ENCODE measurements around the gene AGPAT3.

The AGPAT3 gene

DNA sequence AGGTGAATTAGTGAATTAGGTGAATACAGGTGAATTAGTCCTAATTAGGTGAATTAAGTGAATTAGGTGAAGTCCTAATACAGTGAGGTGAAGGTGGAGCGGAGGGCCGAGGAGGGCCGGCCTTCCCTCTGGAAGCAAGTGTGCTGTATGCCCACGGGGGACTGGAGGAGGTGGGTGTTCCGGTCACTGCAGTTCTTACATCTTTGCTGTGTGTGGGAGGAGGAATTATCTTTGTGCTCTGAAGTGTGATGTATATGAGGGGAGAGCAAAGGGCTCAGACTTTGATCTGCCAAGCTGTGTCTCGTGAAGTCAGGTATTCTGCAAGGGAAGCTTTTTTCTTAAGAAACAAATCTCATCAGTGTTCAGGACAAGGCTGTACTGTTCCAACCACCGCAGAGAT lies 45.4 kb downstream of the AGPAT3 start:
- DNase-seq, result no peak

DNA sequence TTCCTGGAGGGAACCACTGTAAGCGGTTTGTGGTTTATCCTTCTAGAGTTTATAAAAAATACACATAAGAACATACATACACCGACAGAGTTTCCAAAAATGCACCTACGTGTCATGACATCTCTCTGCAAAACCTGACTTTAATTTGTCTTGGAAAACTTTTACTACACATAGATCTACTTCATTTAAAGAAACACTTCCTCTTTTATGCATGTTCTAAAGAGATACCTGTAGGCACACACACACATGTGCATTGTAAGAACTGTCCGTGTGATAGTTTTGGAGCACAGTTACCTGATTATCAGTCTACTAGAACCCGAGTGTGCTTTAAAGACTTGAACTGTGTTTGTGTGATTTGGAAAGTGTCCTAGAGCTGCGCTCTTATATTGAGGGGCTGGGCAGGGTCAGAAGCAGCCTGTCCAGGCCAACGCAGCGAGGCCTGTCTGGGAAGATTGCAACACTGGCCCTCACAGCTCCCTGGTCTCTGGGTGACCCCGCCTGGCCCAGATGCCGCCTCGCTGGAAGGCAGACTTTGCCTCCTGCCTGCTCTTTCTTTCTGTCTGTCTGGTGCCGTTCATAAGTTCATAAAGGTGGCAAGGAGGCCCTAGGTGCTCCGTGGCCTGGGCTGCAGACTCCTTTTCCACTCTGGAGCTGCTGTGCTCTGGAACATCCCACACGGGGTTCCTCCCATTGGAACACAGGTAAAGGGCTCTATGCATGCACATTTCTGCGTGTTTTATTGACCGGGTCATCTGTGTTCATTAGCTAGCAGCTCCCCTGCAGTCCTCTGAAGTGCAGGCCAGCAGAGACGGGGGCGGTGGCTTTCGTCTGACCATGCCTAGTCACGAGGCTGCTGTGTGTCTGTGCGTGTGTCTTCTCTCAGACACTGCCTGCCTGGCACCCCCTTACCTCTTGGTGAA lies 46.3 kb downstream of the AGPAT3 start:
- no peak for DNase-seq

DNA sequence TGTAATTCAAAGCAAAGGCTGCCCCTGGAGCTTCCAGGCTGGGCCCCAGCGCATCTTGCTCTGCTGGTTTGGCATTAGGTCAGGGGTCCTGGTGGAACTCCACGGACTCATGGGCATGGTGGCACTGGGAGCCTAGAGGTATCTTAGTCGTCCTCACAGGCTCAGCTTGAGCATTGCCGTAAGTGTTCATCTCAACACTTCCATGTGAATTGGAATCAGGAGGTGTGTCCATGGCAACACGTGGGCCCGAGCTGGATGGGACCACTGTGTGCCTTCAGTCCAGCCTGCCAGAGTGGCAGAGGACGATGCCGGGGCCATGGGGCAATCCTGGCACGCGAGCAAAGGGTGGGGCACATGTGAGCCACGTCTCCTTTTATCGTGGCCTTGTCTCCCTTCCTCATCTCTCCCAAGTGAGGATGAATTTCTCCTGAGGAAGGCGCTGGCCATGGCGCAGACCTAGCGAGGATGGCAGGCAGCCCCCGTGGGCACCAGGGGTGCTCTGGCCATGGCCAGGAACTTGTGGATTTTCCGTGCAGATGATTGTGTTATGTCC lies 47.0 kb downstream of the AGPAT3 start:
- DNase-seq, result no peak

DNA sequence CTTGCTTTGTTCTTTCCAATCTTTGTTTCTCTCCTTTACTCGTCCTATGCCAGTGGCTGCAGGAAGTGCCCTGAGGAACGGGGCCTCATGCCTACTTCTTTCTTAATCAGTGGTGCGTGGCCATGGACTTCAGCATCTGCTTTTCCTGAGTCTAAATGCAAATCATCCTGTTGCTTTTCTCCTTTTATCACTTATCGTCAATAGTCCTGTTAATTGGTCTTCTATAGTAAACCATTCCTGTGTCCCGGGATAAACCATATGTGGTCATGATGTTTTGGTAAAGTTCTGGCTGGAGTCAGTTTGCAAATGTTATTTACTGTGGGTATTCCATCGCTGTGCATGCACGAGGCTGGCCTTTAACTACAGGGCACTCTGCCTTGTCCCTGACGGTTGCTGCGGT lies 47.5 kb downstream of the AGPAT3 start:
- no peak for DNase-seq

DNA sequence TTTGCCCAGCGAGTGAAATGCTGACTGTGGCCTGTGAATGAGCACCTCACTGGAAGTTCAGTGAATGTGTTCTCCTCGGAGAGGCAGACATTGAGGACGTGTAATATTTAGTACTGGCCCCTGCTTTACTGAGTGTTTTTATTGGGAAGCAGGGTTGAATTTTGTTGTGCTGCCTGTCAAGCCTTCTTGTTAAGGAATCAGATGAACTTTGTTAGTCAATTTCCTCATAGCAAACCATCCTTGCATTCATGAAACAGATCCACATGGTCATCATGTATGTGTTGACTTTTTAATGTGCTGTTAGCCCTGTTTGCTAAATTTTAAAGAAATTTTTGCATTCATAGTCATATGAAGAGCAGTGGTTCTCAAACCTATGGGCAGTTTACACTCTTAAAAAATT lies 47.9 kb downstream of the AGPAT3 start:
- no peak for DNase-seq

DNA sequence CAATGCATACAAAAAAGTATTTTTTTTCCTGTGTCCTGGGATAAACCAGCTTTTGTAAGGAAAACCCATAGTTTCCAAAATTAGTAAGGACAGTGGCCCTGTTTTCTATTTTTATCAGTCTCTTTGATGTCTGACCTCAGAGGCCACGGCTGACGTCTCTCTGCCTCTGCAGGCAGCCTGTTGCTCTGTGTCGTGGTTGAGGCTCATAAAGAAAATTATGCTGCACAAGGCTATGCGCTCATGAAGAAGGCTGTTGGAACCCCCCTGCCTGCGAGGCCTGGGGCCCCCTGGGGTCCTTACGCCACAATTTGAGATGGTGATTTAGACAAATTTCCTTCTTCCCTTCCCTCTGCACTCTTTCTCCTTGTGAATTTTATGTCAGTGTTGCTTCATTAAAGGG lies 48.9 kb downstream of the AGPAT3 start:
- DNase-seq, result no peak

DNA sequence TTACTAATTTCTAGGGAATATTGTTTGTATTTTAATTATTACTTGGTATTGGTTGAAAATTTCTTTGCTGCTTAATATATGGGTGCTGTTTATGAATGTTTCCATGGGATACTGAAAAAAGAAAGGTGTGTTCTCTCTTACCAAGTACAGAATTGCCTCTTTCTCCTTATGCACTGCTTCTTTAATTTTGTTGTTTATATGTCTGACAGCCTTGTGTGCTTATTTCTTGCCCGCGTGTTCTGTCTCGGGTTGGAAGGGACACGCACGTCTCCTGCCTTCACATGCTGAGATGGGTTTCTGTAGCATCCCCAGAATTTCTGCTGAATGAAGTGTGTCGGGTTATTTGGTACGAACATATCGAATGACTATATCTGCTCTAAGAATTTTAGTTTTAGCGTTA lies 51.1 kb downstream of the AGPAT3 start:
- no peak for DNase-seq

DNA sequence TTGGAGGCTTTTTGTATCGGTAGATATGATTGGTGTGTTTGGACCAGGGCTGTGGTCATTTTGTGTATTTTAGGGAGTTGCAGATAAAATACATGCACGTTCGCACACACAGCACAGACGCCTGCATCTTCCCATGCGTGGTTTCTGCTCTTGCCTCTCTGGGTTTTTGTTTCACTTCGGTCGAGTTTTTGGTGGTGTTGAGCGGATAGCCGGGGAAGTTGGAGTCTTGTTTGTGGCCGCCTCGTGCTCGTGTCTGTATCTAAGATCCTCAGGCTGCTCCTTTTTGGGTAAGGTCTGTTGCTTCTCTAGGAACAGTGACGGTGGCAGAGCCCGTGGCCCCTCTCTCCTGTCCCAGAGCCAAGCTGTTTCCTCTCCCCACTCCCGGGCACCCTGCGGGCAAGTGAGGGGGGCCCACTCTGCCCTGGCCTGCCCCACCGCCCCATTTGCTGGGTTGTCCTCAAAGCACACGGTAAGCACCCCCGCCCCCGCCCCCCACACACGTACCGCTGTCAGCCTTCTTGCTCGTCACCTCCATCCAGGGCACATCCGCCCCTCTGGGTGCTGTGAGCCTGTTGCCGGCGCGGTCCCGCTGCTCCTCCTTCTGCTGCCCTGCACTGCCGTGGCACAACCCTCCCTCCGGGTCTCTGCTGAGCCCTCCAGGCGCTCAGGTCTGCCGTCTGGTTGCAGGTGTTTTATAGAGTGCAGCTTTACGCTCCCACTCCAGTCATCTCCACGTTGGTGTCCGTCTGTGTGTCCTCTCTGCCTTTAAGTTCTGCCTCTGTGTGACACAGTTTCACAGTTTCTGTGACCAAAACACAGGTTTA lies 51.9 kb downstream of the AGPAT3 start:
- no peak for DNase-seq

DNA sequence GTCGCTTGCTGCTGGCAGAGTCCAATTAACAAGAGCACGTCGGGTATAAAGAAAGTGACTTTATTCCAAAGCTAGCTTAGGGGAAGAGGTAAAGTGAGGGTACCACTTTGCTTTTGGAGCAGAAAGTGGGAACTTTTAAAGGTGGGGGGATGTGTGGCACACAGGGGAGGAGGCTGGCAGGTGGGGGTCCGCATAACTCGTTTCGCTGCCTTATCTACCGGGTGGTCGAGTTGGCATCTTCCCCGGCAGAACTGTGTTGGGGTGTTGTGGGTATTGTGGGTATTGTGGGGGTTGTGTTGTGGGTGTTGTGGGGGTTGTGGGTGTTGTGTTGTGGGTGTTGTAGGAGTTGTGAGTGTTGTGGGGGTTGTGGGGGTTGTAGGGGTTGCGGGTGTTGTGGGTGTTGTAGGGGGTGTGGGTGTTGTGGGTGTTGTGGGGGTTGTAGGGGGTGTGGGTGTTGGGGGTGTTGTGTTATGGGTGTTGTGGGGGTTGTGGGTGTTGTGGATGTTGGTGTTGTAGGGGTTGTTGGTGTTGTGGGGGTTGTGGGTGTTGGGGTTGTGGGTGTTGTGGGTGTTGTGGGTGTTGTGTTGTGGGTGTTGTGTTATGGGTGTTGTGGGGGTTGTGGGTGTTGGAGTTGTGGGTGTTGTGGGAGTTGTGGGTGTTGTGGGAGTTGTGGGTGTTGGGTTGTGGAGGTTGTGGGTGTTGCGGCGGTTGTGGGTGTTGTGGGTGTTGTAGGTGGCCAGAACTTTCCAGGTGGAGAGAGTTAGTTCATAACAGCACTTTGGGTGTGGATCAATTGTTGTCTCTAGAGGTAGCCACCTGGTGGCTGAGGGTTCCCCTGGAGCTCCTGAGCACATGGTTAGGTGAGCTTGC lies 52.7 kb downstream of the AGPAT3 start:
- DNase-seq, result no peak

DNA sequence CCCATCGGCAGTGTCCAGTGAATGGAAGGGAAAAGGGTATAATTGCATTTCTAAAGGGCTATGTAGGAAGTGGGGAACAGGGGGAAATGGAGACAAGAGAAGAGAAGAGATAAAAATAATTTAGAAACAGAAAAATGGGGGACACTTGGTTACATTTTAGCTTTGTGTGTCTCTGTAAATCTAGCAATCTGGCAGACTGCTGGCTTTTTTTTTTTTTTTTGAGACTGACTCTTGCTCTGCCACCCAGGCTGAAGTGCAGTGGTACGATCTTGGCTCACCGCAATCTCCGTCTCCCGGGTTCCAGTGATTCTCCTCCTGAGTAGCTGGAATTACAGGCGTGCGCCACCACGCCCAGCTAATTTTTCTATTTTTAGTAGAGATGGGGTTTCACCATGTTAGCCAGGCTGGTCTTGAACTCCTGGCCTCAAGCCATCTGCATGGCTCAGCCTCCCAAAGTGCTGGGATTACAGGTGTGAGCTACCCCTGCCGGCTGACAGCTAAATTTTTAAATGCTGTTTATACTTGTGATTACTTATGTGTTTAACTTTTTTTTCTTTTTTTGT lies 53.4 kb downstream of the AGPAT3 start:
- DNase-seq, result no peak

DNA sequence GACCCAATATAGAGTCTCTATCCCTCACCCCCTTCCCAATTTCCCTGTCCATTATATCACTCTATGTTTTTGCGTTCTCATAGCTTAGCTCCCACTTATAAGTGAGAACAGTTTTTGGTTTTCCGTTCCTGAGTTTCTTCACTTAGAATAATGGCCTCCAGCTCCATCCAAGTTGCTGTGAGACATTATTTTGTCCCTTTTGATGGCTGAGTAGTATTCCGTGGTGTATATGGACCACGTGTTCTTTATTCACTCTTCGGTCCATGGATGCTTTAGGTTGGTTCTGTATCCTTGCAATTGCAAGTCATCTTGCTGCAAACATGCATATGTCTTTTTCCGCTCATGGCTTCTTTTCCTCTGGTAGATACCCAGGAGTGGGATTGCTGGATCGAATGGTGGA lies 54.3 kb downstream of the AGPAT3 start:
- DNase-seq, result no peak

DNA sequence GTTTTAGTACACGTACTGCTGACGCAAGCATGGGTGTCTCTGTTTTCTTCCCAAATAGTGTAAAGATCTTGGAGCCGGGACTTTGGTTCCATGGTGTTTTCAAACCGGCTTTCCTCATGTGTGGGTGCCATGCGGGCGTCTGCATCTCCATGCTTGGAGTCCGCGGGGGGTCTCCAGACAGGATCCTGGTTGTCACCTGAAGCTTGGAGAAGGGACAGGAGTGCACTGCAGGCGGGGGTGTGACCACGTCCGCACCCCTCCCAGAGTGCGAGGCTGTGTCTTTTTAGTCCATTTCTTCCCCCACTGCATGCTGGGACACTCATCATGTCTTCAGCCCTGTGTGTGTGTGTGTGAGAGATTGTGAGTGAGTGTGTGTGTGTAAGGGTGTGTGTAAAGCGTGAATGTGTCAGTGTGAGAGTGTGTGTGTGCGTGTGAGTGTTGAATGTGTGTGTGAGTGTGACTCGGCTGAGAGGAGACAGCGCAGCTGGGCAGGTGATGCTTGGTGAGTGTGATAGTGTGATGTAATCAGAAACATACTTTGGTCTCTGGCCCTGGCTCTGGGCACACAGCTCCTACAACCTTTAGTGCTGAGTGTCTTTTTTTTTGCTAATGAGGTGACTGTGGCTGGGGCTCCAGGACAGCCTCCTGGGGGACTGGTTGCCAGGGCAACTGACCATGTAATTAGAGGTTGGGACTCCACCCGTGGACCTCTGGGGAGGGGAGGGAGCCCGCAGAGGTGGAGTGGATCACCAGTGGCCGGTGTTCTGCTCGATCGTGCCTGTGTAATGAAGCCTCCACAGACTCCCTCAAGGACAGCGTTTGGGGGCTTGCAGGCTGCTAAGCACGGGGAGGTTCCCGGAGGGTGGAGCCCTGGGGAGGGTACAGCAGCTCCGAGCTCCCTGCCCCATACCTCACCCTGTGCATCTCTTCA lies 55.1 kb downstream of the AGPAT3 start:
- DNase-seq, result no peak

DNA sequence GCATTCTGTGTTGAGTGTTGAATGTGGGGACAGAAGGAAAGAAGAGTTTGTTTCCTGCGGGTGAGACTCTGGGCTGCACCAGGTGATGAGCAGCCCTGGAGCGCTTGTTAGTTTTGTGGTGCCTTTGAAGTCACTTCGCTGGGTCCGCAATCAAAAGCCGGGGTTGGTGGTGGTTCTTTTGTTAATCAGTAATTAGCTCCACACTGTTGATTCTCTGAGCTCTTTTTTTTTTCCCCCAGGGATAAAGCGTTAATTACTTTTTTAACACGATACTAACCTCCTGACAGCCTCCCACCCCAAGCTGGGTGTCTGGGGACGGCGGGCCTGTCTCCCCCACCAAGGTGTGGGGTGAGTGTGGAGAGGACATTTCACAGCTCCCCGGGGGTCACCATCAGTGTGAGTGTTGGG lies 56.6 kb downstream of the AGPAT3 start:
- no peak for DNase-seq

DNA sequence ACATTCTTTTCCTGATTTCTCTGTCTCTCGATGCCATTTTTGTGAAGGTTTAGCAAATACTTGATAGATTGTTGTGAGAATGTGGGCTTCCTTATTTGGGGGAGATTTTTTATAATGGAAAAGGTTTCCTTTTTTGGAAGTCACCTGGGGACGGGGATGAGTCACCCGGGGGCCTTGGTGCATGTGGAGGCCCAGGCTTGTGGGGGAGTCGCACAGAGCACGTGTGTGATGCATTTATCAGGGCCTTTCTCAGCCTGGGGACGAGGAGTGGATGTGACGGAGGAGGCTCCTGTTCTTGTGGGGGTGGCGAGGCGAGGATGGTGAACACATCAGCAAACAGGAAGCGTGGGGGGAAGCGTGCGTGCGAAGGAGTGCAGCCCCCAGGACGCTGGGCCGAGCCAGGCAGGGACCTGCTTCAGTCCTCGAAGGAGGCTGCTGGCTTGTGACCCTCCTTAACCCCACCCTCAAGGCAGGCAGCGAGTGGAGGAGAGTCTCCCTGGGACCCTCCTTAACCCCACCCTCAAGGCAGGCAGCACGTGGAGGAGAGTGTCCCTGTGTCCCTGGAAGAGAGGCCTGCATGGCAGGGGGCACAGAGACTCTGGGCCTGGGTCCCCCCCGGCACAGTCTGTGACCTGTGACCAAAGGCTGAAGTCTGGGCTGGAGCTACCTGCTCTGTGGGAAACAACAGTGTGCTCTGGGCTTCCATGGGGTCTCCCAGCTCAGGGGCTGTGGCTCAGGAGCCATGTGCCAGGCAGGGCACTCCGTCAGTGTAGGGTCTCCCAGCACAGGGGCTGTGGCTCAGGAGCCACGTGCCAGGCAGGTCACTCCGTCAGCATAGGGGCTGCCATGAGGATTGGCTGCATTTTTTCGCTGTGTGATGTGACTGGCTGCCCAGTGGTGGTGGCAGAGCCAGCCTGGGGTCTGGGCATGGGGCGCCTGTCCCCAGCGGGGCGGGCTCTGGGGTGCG lies 57.2 kb downstream of the AGPAT3 start:
- DNase-seq, result no peak

DNA sequence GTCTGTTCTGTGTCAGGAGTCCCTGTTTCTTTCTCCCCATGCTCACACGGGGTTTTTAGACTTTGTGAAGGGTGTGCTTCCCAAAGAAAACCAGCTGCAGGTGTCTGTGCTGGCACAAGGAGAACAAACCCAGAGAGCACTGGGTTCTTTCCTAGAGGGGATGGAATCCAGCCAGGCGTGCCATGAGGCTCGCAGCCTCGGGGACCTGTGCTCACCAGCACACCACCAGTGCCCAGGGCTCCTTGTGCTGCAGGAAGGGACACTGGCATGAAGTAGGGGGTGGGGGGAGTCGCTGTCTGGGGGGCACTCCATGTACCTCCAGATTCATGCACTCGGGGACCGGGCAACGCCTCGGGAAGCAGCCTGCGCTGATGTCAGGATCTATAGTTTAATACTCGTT lies 57.9 kb downstream of the AGPAT3 start:
- DNase-seq, result no peak

DNA sequence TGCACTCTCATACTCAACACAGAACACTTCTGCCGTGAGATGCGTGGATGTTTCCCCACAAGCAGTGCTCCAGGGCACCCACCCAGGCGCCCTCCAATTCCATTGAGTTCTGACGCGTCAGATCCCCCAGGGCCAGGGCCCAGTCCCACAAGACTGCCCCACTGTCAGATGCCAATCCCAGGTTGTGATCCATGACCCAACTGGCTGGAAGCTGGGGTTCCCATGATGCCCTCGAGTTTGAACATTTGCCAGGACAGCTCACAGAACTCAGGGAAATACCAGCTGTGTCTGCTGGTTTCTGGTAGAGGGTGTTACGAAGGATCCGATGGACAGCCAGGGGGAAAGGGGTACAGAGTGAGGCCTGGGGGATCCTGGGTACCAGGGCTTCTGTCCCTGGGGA lies 58.4 kb downstream of the AGPAT3 start:
- DNase-seq, result no peak

DNA sequence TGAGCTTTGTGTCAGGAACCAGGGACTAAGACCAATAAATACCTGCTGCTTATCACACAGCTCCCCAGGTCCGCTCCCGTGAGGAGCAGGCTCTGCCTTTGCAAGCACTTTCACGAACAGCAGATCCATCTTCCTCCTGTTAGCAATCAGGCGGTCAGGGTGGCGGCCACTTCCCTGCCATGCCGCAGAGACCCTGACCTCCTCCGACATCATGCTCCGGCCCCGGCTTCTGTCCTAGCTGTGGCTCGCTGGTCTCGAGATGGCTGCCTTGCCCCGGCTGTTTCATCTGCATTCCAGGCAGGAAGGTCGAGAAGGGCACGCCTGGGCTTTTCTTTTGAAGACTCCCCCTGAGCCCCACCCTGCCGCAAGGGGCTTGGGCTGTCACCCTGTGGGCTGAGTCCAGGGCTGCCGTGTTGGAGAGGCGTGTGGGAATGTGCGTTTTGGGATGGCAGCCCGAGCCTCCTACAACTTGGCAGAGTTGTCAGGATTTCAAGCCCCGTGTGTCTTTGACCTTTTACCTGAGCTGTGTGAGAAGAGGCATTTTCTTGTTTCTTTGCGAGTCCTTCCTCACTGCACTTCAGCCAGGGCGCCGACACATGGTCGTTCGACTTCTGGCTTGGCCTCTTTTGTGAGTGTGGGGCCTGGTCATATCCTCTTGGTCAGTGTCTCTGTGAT lies 59.5 kb downstream of the AGPAT3 start:
- DNase-seq, result no peak

DNA sequence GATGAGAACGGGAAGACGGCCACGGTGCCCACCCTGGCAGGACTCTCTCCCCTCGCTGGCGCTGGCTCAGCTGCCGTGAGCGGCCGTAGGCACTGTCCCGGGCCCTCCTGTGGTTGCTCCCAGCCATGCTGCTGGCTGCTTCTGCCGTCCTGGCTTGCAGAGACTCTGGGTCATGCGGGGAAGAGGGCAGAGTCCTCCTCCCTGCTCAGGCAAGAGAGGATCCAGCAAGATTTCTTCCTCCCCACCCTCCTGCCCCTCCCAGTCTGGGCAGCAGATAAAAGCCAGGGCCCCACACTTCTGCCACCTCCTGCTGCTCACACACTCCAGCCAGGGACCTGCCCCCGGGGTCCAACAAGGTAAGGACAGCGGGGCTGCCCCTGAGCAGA lies 60.1 kb downstream of the AGPAT3 start:
- DNase-seq, result no peak

DNA sequence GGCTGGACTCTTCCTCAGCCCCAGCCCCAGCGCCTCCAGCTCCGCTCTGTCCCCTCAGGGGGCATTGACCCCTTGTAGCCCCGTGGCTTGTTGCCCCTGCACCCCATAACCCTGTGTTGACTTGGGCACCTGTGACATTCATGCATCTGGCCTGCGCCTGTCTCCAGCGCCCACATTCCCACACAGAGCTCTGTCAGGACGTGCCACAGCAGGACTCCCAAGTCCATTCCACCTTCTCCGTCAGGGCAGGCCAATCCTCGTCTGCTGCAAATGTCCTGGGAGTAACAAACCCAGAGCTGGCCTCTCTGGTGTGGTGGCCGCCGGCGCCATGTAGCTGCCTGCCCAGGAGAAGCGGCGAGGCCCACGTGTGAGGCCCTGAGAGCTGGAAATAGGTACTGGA lies 60.6 kb downstream of the AGPAT3 start:
- no peak for DNase-seq

DNA sequence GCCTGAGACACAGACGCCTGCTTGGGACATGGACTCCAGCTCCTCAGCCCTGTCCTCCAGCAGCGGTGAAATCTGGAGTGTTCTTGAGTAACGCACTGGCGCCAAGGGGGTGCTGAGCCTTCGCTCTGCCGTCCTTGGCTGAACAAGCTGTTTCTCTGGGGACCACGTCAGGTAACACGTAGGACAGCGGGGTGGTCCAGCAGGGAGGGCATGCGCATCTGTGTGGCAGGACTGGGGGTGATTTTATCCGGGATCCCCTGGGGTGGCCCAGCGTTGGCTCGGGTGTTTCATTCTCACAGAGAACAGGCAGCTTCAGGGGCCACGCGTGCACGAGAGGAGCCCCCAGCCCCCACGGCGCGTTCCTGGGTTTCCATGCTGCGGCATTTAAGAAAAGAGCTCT lies 61.2 kb downstream of the AGPAT3 start:
- no peak for DNase-seq

All from SW 1271 (cell line).